ENCODE measurements around the gene RPL35.
"Not testable (repeated sequence)": the region's sequence is repeated elsewhere in the genome, so short reads cannot be mapped to it uniquely, and the experiment has no call there.

The RPL35 gene

GRCh38 chr9:124843456-124844034, 18.2 kb downstream of the RPL35 start:
- POLR2A ChIA-PET = no interaction called here
- H3K4me3 ChIP-seq (ENCODE audit: low read depth, low read length) = no peak overlapping the region
- CTCF ChIA-PET = interaction anchor here (17.5 to 42.1 kb wide), 2 partner anchors 8 to 68 kb away, joined by 276 to 2098 read pairs; partner anchors contain the start of genes NR6A1, OLFML2A and WDR38
- TF ChIP-seq, protein P1, sequence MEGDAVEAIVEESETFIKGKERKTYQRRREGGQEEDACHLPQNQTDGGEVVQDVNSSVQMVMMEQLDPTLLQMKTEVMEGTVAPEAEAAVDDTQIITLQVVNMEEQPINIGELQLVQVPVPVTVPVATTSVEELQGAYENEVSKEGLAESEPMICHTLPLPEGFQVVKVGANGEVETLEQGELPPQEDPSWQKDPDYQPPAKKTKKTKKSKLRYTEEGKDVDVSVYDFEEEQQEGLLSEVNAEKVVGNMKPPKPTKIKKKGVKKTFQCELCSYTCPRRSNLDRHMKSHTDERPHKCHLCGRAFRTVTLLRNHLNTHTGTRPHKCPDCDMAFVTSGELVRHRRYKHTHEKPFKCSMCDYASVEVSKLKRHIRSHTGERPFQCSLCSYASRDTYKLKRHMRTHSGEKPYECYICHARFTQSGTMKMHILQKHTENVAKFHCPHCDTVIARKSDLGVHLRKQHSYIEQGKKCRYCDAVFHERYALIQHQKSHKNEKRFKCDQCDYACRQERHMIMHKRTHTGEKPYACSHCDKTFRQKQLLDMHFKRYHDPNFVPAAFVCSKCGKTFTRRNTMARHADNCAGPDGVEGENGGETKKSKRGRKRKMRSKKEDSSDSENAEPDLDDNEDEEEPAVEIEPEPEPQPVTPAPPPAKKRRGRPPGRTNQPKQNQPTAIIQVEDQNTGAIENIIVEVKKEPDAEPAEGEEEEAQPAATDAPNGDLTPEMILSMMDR (IDR thresholded peaks at IDR 0.05; ENCODE audit: insufficient read depth, low read length, missing control alignments) = no peak
- no peak for DNase-seq (ENCODE audit: low read depth, low spot score)

- POLR2A ChIA-PET = no interaction called here
- TF ChIP-seq, protein P1 (IDR thresholded peaks at IDR 0.05; ENCODE audit: insufficient read depth, low read length, missing control alignments) = no peak
- DNase-seq (ENCODE audit: low read depth, low spot score) = no peak
- no peak overlapping the region for H3K4me3 ChIP-seq (ENCODE audit: low read depth, low read length)
- CTCF ChIA-PET = interaction anchor here (1.0 to 42.1 kb wide), 13 partner anchors 10 to 261 kb away, joined by 3 to 2098 read pairs (median 9); partner anchors contain the start of genes NR6A1, OLFML2A and WDR38
Measured at GRCh38 chr9:124841075-124841821, 20.5 kb downstream of the RPL35 start.

GRCh38 chr9:124840300-124840833, 21.4 kb downstream of the RPL35 start:
- POLR2A ChIA-PET = no interaction called here
- DNase-seq (ENCODE audit: low read depth, low spot score) = no peak
- CTCF ChIA-PET = interaction anchor here (0.6 to 42.1 kb wide), 17 partner anchors 10 to 537 kb away, joined by 3 to 2098 read pairs (median 6); partner anchors contain the start of genes NR6A1, OLFML2A and WDR38
- no peak overlapping the region for H3K4me3 ChIP-seq (ENCODE audit: low read depth, low read length)
- TF ChIP-seq, protein P1 (IDR thresholded peaks at IDR 0.05; ENCODE audit: insufficient read depth, low read length, missing control alignments) = peak; percentile 12

GRCh38 chr9:124839612-124840299, 22.0 kb downstream of the RPL35 start:
- DNase-seq (ENCODE audit: low read depth, low spot score) = no peak
- ChIA-PET CTCF (interaction anchor here (0.6 to 42.1 kb wide), 16 partner anchors 10 to 538 kb away, joined by 3 to 2098 read pairs (median 6); partner anchors contain the start of genes NR6A1, OLFML2A and WDR38), POLR2A (no interaction called here)
- TF ChIP-seq, protein P1 (IDR thresholded peaks at IDR 0.05; ENCODE audit: insufficient read depth, low read length, missing control alignments) = peak; percentile 55
- no peak overlapping the region for H3K4me3 ChIP-seq (ENCODE audit: low read depth, low read length)

DNA sequence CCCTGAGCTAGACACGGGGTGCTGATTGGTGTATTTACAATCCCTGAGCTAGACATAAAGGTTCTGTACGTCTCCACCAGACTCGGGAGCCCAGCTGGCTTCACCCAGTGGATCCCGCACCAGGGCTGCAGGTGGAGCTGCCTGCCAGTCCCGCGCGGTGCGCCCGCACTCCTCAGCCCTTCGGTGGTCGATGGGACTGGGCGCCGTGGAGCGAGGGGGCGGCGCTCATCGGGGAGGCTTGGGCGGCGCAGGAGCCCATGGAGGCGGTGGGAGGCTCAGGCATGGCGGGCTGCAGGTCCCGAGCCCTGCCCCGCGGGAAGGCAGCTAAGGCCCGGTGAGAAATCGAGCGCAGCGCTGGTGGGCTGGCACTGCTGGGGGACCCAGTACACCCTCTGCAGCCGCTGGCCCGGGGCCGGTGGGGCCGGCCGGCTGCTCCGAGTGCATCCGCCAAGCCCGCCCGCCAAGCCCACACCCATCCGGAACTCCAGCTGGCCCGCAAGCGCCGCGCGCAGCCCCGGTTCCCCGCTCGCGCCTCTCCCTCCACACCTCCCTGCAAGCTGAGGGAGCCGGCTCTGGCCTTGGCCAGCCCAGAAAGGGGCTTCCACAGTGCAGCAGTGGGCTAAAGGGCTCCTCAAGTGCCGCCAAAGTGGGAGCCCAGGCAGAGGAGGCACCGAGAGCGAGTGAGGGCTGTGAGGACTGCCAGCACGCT, 23.0 kb downstream of the RPL35 start:
- H3K4me3 ChIP-seq (ENCODE audit: low read depth, low read length); DNase-seq (ENCODE audit: low read depth, low spot score): not testable (repeated sequence)
- CTCF ChIA-PET = interaction anchor here (0.6 to 42.1 kb wide), 11 partner anchors 9 to 553 kb away, joined by 3 to 2098 read pairs (median 9); partner anchors contain the start of genes NR6A1, OLFML2A and WDR38
- POLR2A ChIA-PET = interaction anchor here (1.1 kb wide), 1 partner anchor 23 kb away, joined by 3 read pairs; no protein-coding TSS in a partner anchor

GRCh38 chr9:124838132-124838531, 23.6 kb downstream of the RPL35 start:
- DNase-seq (ENCODE audit: low read depth, low spot score); H3K4me3 ChIP-seq (ENCODE audit: low read depth, low read length): not testable (repeated sequence)
- ChIA-PET CTCF (interaction anchor here (0.6 to 42.1 kb wide), 6 partner anchors 13 to 553 kb away, joined by 3 to 2098 read pairs (median 6); partner anchors contain the start of genes NR6A1, OLFML2A and WDR38), POLR2A (interaction anchor here (0.6 to 1.1 kb wide), 2 partner anchors 23 to 278 kb away, joined by 3 read pairs; no protein-coding TSS in a partner anchor)
